ENCODE data around the gene SLC10A3. TPM values are rescaled to one million over a fixed set of nuclear protein-coding genes. Genes with fewer than 3 reads are reported as not detected.
A peak's percentile ranks its signal among the peaks of the same experiment; 100 is the strongest.

The SLC10A3 gene
- total and polyA plus RNA-seq, 2 of the 13 experiments (the other 11 are each of a cell fraction or from before 2014, with no cell fraction given): 10.1 to 11.5 TPM

DNA sequence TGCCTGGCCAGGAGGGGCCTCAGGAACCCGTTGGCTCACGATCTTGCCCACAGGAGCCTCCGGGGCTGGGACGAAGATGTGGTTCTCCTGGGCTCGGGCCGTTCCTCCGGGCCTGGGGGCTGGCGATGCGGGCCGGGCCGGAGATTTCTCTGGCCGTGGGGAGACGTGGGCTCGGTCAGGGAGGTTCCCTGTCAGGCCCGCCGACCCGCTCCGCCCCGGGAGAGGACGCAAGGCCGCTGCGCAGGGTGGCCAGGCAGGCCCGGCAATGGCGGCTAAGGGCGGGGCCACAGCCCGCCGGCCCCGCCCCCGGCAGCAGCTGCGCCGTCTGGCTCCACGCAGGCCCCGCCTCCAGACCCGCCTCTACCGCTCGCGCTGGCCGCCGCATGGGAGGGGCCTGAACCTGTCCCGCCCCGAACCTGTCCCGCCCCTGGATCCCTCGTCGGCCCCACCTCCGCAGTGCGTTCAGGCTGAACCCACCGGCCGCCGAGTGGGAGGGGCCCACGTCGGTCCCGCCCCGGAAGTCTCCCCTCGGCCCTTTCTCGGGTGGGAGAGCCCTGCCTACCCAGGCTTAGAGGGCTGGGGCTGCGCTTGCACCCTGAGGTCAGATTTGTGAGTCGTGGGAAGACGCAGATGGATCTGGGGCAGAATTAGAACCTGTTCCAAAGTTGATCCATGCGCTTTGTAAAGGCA, 25.7 kb upstream of the SLC10A3 start, which contains the start of gene FAM3A:
TSS of gene FAM3A (minus strand) at position 267 of the 690 bp plus-strand sequence. CDS start 460 bp downstream, outside the sequence.
- CTCF ChIA-PET (ENCODE audit: low intra/inter-chr PET ratio, low total read pairs): no interaction called here
- Histone ChIP-seq H3K79me2 (ENCODE audit: insufficient read depth, low read length) (no peaks in the 10 kb centered on the region), H4K20me1 (ENCODE audit: insufficient read depth, low read length) (no peaks in the 10 kb centered on the region), H3K4me1 (ENCODE audit: insufficient read depth, low read length) (peaks cover 25% of the 10 kb centered on the region), H3K9me3 (ENCODE audit: low read length) (no peaks in the 10 kb centered on the region), H3K27me3 (ENCODE audit: control insufficient read depth in 1 of 2, insufficient read depth in 2 of 2, low read length in 2 of 2) (no peaks in the 10 kb centered on the region), H3K4me2 (ENCODE audit: low read depth, low read length) (peak within 1 kb of the TSS; percentile 91), H2AFZ (ENCODE audit: low read length) (no peak within 1 kb of the TSS), H3K4me3 (replicated peaks in 1 of 3; ENCODE audit: insufficient read depth in 1 of 3, low read depth in 2 of 3, low read length in 3 of 3) (peak within 1 kb of the TSS; percentile 60 to 78 (median 74); a peak in 5 of 6 replicates), H3K36me3 (replicated peaks in 1 of 2; ENCODE audit: control insufficient read depth in 1 of 2, insufficient read depth in 2 of 2, low read length in 2 of 2) (no peaks in the 10 kb centered on the region), H3K27ac (ENCODE audit: extremely low read length, insufficient read depth, low read length) (peak within 1 kb of the TSS; percentile 86), H3K9ac (ENCODE audit: insufficient read depth, low read depth, low read length) (peak within 1 kb of the TSS; percentile 85)
- peak; percentile 83 for ATAC-seq
- intact Hi-C loops (cut with micrococcal nuclease; ENCODE audit: unreplicated experiment) (no loop called here), in situ Hi-C loops (cut with HindIII; ENCODE audit: extremely low pct_ligation_motif_present, low pct_unique_long_range_greater_than_20kb) (loop anchor here (5.0 kb wide), 1 partner anchor 34 kb away; no protein-coding TSS in a partner anchor)
- peak; percentile 84 for FAIRE-seq
- peak; percentile 68 for DNase-seq (ENCODE audit: low spot score)
- no TSS peak for BruUV-seq (replicated peaks)
- no CpG with 5 or more reads among the region's 59 CpGs for WGBS (ENCODE audit: low lambda C conversion rate)
- POLR2A ChIA-PET: interaction anchor here (1.2 to 3.9 kb wide), 10 partner anchors 11 to 143 kb away, joined by 3 to 34 read pairs (median 8); partner anchors contain the start of genes LAGE3, RPL10, SLC10A3 and TAFAZZIN
- no peak for TF ChIP-seq LCORL (IDR thresholded peaks at IDR 0.05)
- no peak for TF ChIP-seq LCORL (CRISPR knock-in tag; IDR thresholded peaks at IDR 0.05)
- TF ChIP-seq ZNF556 (CRISPR knock-in tag; IDR thresholded peaks at IDR 0.05; ENCODE audit: borderline replicate concordance): no peak
- TF ChIP-seq, protein P1, sequence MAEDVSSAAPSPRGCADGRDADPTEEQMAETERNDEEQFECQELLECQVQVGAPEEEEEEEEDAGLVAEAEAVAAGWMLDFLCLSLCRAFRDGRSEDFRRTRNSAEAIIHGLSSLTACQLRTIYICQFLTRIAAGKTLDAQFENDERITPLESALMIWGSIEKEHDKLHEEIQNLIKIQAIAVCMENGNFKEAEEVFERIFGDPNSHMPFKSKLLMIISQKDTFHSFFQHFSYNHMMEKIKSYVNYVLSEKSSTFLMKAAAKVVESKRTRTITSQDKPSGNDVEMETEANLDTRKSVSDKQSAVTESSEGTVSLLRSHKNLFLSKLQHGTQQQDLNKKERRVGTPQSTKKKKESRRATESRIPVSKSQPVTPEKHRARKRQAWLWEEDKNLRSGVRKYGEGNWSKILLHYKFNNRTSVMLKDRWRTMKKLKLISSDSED (CRISPR knock-in tag; IDR thresholded peaks at IDR 0.05): no peak
- TF ChIP-seq, protein P2, sequence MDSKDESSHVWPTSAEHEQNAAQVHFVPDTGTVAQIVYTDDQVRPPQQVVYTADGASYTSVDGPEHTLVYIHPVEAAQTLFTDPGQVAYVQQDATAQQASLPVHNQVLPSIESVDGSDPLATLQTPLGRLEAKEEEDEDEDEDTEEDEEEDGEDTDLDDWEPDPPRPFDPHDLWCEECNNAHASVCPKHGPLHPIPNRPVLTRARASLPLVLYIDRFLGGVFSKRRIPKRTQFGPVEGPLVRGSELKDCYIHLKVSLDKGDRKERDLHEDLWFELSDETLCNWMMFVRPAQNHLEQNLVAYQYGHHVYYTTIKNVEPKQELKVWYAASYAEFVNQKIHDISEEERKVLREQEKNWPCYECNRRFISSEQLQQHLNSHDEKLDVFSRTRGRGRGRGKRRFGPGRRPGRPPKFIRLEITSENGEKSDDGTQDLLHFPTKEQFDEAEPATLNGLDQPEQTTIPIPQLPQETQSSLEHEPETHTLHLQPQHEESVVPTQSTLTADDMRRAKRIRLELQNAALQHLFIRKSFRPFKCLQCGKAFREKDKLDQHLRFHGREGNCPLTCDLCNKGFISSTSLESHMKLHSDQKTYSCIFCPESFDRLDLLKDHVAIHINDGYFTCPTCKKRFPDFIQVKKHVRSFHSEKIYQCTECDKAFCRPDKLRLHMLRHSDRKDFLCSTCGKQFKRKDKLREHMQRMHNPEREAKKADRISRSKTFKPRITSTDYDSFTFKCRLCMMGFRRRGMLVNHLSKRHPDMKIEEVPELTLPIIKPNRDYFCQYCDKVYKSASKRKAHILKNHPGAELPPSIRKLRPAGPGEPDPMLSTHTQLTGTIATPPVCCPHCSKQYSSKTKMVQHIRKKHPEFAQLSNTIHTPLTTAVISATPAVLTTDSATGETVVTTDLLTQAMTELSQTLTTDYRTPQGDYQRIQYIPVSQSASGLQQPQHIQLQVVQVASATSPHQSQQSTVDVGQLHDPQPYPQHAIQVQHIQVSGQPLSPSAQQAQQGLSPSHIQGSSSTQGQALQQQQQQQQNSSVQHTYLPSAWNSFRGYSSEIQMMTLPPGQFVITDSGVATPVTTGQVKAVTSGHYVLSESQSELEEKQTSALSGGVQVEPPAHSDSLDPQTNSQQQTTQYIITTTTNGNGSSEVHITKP (CRISPR knock-in tag; IDR thresholded peaks at IDR 0.05; ENCODE audit: low read depth): peak; percentile 48; the same call in 1 of the 2 replicates
- TF ChIP-seq NFKB2 (CRISPR knock-in tag; IDR thresholded peaks at IDR 0.05; ENCODE audit: borderline replicate concordance): 0 out of 2 replicates have a peak, but pooled peaks have one; percentile 23
- TF ChIP-seq, protein P3, sequence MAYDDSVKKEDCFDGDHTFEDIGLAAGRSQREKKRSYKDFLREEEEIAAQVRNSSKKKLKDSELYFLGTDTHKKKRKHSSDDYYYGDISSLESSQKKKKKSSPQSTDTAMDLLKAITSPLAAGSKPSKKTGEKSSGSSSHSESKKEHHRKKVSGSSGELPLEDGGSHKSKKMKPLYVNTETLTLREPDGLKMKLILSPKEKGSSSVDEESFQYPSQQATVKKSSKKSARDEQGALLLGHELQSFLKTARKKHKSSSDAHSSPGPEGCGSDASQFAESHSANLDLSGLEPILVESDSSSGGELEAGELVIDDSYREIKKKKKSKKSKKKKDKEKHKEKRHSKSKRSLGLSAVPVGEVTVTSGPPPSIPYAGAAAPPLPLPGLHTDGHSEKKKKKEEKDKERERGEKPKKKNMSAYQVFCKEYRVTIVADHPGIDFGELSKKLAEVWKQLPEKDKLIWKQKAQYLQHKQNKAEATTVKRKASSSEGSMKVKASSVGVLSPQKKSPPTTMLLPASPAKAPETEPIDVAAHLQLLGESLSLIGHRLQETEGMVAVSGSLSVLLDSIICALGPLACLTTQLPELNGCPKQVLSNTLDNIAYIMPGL (CRISPR knock-in tag; IDR thresholded peaks at IDR 0.05; ENCODE audit: borderline replicate concordance in 1 of 2, low read depth in 1 of 2): 0 out of 4 replicates have a peak, but pooled peaks of 1 of the 2 experiments have one; percentile 21
- TF ChIP-seq KDM5A (IDR thresholded peaks at IDR 0.05; ENCODE audit: borderline replicate concordance, low read length): no peak
- TF ChIP-seq MXI1 (IDR thresholded peaks at IDR 0.05; ENCODE audit: borderline replicate concordance, low read depth, low read length): peak; percentile 46; the same call in 1 of the 3 replicates
- TF ChIP-seq ZNF788 (CRISPR knock-in tag; IDR thresholded peaks at IDR 0.05; ENCODE audit: borderline replicate concordance): no peak

Measured in HepG2 (cell line).